Stimulated activated effector memory CD8-positive, alpha-beta T cell treated with anti-CD3 and anti-CD28 coated beads, Interleukin-12 subunit alpha, Interleukin-12 subunit beta, amount 100 ng/mL, for 72 hours (primary cell): ENCODE measurements around the gene PRX.
"Not testable (repeated sequence)": the region's sequence is repeated elsewhere in the genome, so short reads cannot be mapped to it uniquely, and the experiment has no call there.

Experiments used
- ATAC-seq: fragments of 150-1000 bp; cut with Tn5 transposase; 2 replicates; pipeline ENCODE4 v1.10.0; 2021
- DNase-seq, 2 donors: peaks; one replicate each; pipeline ENCODE4 v3.0.0; 2021 to 2022; ENCODE audit warnings: low spot score in 2 of 2
- H3K27ac Mint-ChIP-seq: one replicate; pipeline ENCODE4 v1.8.0; 2022; ENCODE audit warnings: mild to moderate bottlenecking, mixed read lengths
- H3K36me3 Mint-ChIP-seq: one replicate; pipeline ENCODE4 v1.8.0; 2022; ENCODE audit warnings: mild to moderate bottlenecking, mixed read lengths
- H3K4me1 Mint-ChIP-seq: one replicate; pipeline ENCODE4 v1.8.0; 2022; ENCODE audit warnings: mixed read lengths
- H3K4me3 Mint-ChIP-seq: one replicate; pipeline ENCODE4 v1.8.0; 2022; ENCODE audit warnings: mild to moderate bottlenecking, mixed read lengths
- H3K9me3 Mint-ChIP-seq: one replicate; pipeline ENCODE4 v1.8.0; 2022; ENCODE audit warnings: mixed read lengths

The PRX gene, protein sequence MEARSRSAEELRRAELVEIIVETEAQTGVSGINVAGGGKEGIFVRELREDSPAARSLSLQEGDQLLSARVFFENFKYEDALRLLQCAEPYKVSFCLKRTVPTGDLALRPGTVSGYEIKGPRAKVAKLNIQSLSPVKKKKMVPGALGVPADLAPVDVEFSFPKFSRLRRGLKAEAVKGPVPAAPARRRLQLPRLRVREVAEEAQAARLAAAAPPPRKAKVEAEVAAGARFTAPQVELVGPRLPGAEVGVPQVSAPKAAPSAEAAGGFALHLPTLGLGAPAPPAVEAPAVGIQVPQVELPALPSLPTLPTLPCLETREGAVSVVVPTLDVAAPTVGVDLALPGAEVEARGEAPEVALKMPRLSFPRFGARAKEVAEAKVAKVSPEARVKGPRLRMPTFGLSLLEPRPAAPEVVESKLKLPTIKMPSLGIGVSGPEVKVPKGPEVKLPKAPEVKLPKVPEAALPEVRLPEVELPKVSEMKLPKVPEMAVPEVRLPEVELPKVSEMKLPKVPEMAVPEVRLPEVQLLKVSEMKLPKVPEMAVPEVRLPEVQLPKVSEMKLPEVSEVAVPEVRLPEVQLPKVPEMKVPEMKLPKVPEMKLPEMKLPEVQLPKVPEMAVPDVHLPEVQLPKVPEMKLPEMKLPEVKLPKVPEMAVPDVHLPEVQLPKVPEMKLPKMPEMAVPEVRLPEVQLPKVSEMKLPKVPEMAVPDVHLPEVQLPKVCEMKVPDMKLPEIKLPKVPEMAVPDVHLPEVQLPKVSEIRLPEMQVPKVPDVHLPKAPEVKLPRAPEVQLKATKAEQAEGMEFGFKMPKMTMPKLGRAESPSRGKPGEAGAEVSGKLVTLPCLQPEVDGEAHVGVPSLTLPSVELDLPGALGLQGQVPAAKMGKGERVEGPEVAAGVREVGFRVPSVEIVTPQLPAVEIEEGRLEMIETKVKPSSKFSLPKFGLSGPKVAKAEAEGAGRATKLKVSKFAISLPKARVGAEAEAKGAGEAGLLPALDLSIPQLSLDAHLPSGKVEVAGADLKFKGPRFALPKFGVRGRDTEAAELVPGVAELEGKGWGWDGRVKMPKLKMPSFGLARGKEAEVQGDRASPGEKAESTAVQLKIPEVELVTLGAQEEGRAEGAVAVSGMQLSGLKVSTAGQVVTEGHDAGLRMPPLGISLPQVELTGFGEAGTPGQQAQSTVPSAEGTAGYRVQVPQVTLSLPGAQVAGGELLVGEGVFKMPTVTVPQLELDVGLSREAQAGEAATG (N-terminal part only)

DNA sequence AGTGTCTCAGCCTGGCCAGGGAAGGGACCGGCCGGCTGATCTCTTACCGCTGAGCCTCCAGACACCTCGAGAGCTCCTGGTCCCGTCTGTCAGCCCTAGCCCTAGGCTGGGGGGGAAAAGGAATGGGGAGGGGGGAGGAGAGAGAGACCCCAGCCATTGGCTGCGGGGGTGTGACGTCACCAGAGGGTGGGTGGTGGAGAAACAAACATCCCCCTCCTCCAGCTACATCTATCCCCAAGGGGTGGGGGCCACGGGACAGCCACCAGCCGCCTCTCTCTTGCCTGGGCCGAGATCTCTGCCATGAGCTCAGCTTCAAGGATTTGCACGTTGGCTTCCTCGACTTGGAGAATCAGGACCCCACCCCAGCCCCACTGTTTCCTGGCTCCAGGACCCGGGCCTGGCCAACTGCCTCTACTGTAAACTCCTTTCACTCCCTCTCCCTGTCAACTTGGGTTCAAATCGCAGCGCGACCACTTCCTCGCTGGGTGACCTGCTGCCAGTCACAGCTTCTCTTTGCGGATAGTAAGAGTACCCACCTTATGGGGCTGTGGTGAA, at the start of gene PRX:
TSS of gene PRX (minus strand) at position 88 of the 555 bp plus-strand sequence. CDS start 5,446 bp downstream, outside the sequence.
- Mint-ChIP-seq H3K4me1 (peaks cover 18% of the 10 kb centered on the region), H3K27ac (no peak within 1 kb of the TSS), H3K36me3 (peaks cover 6% of the 10 kb centered on the region), H3K9me3 (no peaks in the 10 kb centered on the region), H3K4me3 (no peak within 1 kb of the TSS)
- ATAC-seq, result no peak
- no peak for DNase-seq

DNA sequence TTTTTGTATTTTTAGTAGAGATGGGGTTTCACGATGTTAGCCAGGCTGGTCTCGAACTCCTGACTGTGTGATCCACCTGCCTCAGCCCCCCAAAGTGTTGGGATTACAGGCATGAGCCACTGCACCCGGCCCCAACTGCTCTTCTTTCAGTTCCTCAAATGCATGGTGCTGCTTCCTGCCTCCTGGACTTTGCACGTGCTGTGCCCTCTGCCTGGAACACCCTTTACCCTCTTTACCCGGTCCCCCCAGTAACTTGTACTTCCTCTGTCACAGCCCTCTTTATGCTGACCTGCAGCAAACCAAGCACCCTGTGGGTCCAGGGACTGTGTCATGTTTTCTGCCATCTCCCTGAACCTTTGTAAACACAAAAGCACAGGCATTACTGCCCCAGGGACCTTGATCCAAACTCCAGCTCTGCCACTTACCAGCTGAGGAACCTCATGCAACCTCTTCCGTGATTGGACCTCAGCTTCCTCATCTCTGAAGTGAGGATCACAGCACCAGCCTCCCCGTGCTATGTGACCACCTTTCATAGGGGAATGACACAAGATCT, 48.6 kb upstream of the PRX start:
- Mint-ChIP-seq H3K27ac (no peak overlapping the region), H3K36me3 (peaks cover 8% of the 10 kb centered on the region), H3K4me3 (no peak overlapping the region), H3K9me3 (no peaks in the 10 kb centered on the region), H3K4me1 (peaks cover 43% of the 10 kb centered on the region)
- ATAC-seq (no peak), DNase-seq (no peak)

DNA sequence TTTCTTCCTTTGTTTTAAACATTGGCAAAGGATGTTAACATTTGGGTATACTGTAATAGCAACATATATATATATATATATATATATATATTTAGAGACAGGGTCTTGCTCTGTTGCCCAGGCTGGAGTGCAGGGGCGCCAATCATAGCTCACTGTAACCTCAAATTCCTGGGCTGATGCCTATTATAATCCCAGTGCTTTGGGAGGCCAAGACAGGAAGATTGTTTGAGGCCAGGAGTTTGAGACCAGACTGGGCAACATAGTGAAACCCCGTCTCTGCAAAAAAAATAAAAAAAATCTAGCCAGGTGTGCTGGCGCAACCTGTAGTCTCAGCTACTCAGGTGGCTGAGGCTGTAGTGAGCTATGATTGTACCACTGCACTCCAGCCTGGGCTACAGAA, 47.0 kb upstream of the PRX start:
- Mint-ChIP-seq H3K9me3 (no peaks in the 10 kb centered on the region), H3K4me3 (no peak overlapping the region), H3K27ac (no peak overlapping the region), H3K36me3 (no peaks in the 10 kb centered on the region), H3K4me1 (peaks cover 27% of the 10 kb centered on the region)
- ATAC-seq (no peak), DNase-seq (no peak)

DNA sequence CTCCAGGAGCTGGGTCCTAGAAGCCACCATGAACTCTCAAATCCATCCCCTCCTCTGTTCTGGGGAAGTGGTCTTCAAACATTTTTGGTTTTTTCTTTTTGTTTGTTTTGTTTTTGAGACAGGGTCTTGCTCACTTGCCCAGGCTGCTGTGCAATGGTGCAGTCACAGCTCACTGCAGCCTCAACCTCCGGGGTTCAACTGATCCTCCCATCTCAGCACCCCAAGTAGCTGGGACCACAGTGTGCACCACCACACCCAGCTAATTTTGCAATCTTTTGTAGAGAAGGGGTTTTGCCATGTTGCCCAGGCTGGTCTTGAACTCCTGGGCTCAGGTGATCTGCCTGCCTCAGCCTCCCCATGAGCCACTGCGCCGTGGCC, 45.4 kb upstream of the PRX start:
- Mint-ChIP-seq H3K36me3 (no peaks in the 10 kb centered on the region), H3K4me1 (peaks cover 17% of the 10 kb centered on the region), H3K27ac (no peak overlapping the region), H3K4me3 (no peak overlapping the region), H3K9me3 (no peaks in the 10 kb centered on the region)
- no peak for ATAC-seq
- no peak for DNase-seq

DNA sequence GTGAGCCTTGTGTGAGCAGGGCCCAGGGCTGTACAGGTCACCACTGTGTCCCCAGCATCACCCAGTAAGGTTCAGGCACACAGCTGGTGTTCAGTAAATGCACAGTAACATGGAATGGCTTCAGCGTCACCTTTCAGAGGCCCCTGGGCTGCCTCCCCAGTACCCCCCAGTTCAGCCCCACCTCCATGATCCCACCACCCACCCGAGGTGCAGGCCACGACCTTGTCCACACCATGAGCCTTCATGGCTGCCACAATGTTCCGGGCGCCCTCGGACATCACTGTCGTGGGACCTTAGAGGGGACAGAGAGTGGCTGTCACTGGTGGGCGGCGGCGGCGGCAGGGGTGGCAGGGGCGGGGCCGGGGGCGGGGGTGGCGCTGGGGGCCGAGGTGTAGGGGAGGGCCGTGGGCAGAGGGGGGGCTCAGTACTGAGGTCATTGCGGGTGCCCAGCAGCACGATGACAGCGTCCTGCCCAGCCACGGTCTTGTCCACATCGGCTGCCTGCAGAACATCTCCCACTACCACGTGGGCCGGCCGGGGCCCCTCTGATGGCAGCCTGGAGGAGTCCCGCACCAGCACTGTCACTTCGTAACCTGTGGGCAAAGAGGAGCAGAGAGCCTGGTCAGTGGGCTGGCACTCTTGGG, 44.9 kb upstream of the PRX start:
- Mint-ChIP-seq H3K9me3 (no peaks in the 10 kb centered on the region), H3K36me3 (no peaks in the 10 kb centered on the region), H3K4me1 (peaks cover 15% of the 10 kb centered on the region), H3K27ac (no peak overlapping the region), H3K4me3 (no peak overlapping the region)
- no peak for DNase-seq
- ATAC-seq, result no peak

DNA sequence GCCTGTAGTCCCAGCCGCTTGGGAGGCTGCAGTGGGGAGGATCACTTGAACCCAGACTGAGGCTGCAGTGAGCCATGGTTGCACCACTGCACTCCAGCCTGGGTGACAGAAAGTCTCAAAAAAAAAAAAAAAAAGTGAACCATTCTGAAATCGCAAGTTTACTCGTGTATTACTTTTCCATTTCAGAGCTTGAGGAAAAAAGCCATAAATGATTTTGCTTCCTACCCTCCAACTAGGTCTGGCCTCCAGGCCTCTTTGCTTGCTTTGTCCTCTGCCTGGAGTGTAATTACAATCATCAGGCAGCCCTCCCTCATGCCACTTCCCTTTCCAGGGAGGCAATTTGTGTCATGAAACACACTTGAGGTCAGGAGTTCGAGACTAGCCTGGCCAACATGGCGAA, 43.9 kb upstream of the PRX start:
- ATAC-seq (no peak), DNase-seq (no peak)
- no peak overlapping the region for H3K4me3 Mint-ChIP-seq
- no peaks in the 10 kb centered on the region for H3K36me3 Mint-ChIP-seq
- peaks cover 11% of the 10 kb centered on the region for H3K4me1 Mint-ChIP-seq
- no peaks in the 10 kb centered on the region for H3K9me3 Mint-ChIP-seq
- H3K27ac Mint-ChIP-seq, result no peak overlapping the region

DNA sequence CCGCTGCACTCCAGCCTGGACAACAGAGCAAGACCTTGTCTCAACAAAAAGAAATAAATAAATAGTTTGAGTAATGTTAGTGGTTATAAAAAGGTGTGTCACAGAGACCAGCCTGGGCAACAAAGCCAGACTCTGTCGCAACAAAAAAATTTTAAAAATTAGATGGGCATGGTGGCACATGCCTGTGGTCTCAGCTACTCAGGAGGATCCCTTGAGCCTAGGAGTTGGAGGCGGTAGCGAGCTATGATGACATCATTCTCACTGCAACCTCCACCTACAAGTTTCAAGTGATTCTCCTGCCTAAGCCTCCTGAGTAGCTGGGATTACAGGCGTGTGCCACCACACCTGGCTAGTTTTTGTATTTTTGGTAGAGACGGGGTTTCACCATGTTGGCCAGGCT, 40.8 kb upstream of the PRX start:
- H3K27ac Mint-ChIP-seq, result not testable (repeated sequence)

DNA sequence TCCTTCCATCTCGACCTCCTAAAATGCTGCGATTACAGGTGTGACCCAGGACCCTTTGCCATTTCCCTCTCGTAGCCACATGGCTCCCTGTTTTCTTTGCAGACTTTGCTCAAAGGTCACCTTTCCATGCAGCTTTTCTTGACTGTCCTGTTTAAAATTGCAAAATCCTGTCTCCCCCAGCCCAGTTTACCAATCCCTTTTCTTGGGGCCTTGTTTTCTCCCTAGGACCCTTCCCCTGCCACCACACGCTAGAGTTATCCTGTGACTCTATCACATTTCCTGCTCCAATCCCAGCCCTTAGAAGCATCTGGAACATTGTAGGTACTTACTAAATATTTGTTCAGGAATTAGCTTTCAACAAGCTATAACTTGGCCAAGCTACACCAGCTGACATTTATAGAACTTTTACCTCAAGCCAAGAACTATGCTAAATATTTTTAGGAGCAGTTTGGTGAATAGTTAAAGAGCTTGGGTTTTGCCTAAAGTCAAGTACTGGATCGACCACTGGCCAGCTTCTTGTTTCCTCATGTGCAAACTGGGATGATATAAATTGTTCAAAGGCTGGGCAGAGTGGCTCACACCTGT, 40.1 kb upstream of the PRX start:
- DNase-seq (no peak), ATAC-seq (no peak)
- no peak overlapping the region for H3K27ac Mint-ChIP-seq
- H3K9me3 Mint-ChIP-seq, result no peaks in the 10 kb centered on the region
- peaks cover 10% of the 10 kb centered on the region for H3K36me3 Mint-ChIP-seq
- H3K4me3 Mint-ChIP-seq, result no peak overlapping the region
- no peaks in the 10 kb centered on the region for H3K4me1 Mint-ChIP-seq

More for the DNA sequence above, 40.8 kb upstream of the PRX start:
- H3K4me1 Mint-ChIP-seq, H3K36me3 Mint-ChIP-seq, H3K9me3 Mint-ChIP-seq, ATAC-seq, H3K4me3 Mint-ChIP-seq, DNase-seq: not testable (repeated sequence)

DNA sequence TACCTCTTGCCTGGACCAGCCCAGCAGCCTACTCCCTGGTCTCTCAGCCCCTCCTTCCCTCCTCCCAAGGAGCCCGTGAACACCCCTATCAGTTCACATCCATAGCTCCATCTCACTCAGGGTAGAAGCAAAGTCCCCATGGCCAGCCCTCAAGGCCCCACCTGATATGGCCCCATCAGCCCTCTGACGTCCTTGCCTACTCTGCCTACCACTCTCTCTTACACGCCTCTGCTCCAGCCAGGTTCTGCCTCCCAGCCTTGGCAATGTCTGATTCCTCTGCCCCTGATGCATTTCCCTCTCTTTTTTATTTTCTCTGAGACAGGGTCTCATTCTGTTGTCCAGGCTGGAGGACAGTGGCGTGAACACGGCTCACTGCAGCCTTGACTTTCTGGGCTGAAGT, 38.8 kb upstream of the PRX start:
- ATAC-seq, result no peak
- Mint-ChIP-seq H3K9me3 (no peaks in the 10 kb centered on the region), H3K27ac (no peak overlapping the region), H3K4me3 (no peak overlapping the region), H3K36me3 (peaks cover 14% of the 10 kb centered on the region), H3K4me1 (no peaks in the 10 kb centered on the region)
- no peak for DNase-seq

DNA sequence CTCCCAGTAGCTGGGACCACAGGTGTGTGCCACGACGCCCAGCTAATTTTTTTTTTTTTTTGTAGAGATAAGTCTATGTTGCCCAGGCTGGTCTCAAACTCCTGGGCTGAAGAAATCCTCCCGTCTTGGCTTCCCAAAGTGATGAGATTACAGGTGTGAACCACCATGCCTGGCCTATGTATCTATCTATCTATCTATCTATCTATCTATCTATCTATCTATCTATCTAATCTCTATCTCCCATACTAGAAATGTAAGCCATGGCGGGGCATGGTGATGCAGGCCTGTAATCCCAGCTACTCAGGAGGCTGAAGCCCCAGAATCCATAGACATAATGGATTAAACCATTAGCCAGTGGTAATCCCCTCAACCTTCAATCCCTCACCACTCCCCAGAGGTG, 37.5 kb upstream of the PRX start:
- no peak for ATAC-seq
- H3K4me1 Mint-ChIP-seq, result no peaks in the 10 kb centered on the region
- no peaks in the 10 kb centered on the region for H3K9me3 Mint-ChIP-seq
- peaks cover 14% of the 10 kb centered on the region for H3K36me3 Mint-ChIP-seq
- no peak for DNase-seq
- H3K27ac Mint-ChIP-seq, result no peak overlapping the region
- H3K4me3 Mint-ChIP-seq, result no peak overlapping the region

DNA sequence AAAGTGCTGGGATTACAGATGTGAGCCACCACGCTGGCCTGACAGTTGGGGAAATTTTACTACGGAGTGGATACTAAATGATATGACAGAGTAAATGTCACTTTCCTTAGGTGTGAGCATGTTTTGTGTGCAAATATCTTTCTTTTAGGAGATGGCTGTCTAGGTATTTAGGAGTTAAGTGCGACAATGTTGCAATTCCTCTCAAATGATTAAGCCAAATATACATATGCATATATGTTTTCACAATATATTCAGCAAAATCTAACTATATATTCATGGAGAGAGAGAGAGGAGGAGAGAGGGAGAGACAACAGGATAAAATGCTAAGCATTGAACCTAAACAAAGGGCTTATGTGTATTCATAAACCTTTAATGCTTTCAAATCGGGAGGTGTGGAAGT, 36.3 kb upstream of the PRX start:
- Mint-ChIP-seq H3K9me3 (no peaks in the 10 kb centered on the region), H3K36me3 (peaks cover 21% of the 10 kb centered on the region), H3K27ac (no peak overlapping the region), H3K4me1 (peaks cover 6% of the 10 kb centered on the region), H3K4me3 (no peak overlapping the region)
- ATAC-seq (no peak), DNase-seq (no peak)

DNA sequence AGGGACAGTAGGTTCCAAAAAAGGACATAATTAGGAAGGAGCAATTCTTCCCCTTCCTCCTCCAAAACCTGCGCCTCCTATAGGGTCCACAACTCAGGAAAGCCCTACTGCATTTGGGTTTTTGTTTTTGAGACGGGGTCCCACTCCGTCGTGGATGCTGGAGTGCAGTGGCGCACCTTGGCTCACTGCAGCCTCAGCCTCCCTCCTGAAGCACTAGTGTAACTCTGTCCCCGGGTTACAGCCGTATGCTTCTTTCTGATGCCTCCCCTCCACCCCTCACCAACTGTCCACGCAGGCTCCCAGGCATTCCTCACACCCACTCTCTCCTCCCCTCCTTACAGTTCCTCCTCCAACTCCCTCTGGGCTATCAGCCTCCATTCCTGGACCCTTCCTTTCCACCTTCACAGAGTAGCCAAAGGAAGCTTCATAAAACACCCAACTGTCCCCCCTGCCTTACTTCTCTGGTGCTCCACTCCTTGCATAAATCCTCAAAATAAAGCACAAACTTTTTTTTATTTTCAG, 33.1 kb upstream of the PRX start:
- no peak overlapping the region for H3K27ac Mint-ChIP-seq
- H3K36me3 Mint-ChIP-seq, result peaks cover 51% of the 10 kb centered on the region
- H3K4me3 Mint-ChIP-seq, result peak overlapping the region; percentile 1
- H3K4me1 Mint-ChIP-seq, result peaks cover 26% of the 10 kb centered on the region
- no peak for DNase-seq
- H3K9me3 Mint-ChIP-seq, result no peaks in the 10 kb centered on the region
- ATAC-seq, result no peak

DNA sequence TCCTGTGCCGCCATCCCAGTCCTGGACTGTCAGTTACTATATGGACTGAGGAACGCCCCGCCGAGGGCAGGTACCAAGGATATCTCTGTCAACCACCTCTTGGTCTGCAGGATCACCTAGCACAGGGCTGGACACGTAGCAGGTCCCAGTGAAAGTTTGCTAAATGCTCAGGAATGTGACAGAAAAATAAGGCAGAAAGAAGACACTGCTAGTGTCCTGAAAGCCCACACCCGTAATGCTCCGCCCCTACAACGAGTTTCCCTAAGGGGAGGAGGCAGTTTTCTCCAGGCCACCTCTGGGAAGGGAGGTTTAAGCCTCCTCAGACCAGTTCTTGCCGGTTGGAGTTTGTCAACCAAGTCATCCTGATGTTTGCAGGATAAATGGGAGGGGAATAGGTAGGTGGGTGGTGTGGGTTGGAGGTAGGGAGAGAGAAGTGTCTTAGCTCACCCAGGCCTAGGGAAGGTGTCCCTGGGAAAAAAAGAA, 32.6 kb upstream of the PRX start:
- peaks cover 26% of the 10 kb centered on the region for H3K4me1 Mint-ChIP-seq
- DNase-seq, result no peak
- no peaks in the 10 kb centered on the region for H3K9me3 Mint-ChIP-seq
- no peak overlapping the region for H3K27ac Mint-ChIP-seq
- no peak for ATAC-seq
- peaks cover 56% of the 10 kb centered on the region for H3K36me3 Mint-ChIP-seq
- peak overlapping the region; percentile 96 for H3K4me3 Mint-ChIP-seq

DNA sequence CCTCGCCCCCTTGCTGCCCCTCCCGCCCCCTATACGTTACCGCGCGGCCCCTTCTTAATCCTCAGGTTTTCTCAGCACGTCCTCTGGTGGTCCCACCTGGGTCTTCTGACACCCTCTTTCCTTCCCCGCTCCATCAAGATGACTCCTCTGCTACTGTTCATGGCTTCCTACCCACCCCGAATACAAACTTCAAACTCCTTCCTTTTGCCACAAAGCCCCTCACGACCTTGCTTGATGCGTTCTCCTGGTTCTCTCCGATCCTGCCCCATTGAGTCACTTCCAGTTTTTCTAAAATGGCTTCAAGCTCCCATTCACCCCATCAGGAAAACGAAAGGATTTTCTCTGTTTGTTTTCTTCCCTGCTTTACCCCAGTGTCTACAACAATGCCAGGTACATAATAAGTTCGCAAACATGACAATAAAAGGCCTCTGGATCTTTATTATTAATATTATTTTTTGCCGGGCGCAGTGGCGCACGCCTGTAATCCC, 31.7 kb upstream of the PRX start:
- ATAC-seq, result no peak
- Mint-ChIP-seq H3K36me3 (peaks cover 65% of the 10 kb centered on the region), H3K9me3 (no peaks in the 10 kb centered on the region), H3K27ac (peak overlapping the region; percentile 92), H3K4me1 (peaks cover 26% of the 10 kb centered on the region), H3K4me3 (peak overlapping the region; percentile 96)
- no peak for DNase-seq
